Suprapubic skin (tissue), 4 donors: Measurements from ENCODE around the gene TXNL1.

Experiments used
- CTCF ChIP-seq, 2 donors: fragments of 200-600 bp in 1 of 2; fragments of 450-650 bp in 1 of 2; sonication (generic) in 1 of 2; IDR thresholded peaks; one replicate each; pipeline ENCODE4 v1.5.1; 2016 to 2019; ENCODE audit warnings: antibody characterized with exemption in 2 of 2, mild to moderate bottlenecking in 1 of 2, moderate library complexity in 1 of 2
- EP300 ChIP-seq: sonication (generic); formaldehyde crosslinking; IDR thresholded peaks from one replicate; pipeline ENCODE4 v1.6.1; 2017; ENCODE audit warnings: antibody characterized with exemption
- POLR2AphosphoS5 ChIP-seq, 3 donors: sonication (generic); formaldehyde crosslinking; IDR thresholded peaks; one replicate each; pipeline ENCODE4 v1.6.1; 2017; ENCODE audit warnings: antibody characterized with exemption in 3 of 3

GRCh38 chr18:56606618-56607017 is 31.8 kb downstream of the TXNL1 start:
- TF ChIP-seq EP300 = no peak
- TF ChIP-seq CTCF (IDR thresholded peaks at IDR 0.05) = no peak
- no peak for TF ChIP-seq POLR2AphosphoS5 (IDR thresholded peaks at IDR 0.05)
